HG02798 (cell line): ENCODE data around the gene ADPRHL1.
A peak's percentile ranks its signal among the peaks of the same experiment; 100 is the strongest.

Source experiments
- ATAC-seq: cut with Tn5 transposase; IDR thresholded peaks from one replicate; pipeline ENCODE4 v1.9.1; 2021; ENCODE audit warnings: mild to moderate bottlenecking; ENCODE audit not compliant: unreplicated experiment, poor library complexity

The ADPRHL1 gene

DNA sequence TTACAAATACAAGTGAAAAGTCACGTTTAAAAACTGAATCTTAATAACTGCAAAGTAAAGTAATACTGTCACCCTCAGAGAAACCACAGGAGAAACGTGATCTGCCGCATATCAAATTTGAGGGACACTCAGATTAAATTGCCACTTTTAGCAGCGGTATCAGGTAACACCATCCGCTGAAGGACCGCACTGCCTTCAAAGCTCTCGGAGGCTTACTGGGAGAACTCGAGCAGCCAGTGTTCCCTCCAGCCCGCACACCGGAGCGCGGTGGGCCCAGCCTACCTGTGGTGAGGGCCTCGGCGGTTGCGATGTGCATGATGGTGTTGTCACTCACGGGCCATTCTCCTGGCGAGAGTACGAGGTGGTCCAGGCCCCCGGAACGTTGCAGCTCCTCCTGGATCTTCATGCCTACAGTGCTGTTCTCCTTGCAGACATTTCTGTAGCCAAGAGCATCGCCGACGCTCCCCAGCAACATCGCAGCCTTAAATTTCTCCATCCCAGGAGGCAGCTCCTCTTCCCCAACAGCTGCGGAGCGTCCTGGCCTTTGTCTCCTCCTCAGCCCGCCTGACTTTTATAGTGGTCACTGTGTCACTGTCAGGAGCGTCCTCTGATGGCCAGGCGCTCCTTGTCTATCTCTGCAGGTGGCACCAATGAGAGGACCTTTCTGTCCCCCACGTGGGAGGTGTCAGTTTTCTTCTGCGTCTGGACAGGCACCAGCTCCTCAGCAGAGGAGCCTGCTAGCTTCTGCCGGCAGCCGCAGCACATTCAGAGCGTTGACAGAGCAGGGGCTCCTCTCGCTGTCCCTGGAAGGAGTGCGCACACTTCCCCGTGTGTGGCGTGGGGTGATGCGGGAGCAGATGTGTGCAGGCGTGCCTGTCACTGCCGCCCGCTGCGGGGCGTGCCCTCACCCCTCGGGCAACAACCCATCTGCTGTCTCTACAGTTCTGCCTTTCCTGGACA lies at the start of gene ADPRHL1:
Gene ADPRHL1 (minus strand): TSS at position 547 of the 960 bp plus-strand sequence. CDS start 51 bp downstream, at position 496.
- ATAC-seq: no peak

DNA sequence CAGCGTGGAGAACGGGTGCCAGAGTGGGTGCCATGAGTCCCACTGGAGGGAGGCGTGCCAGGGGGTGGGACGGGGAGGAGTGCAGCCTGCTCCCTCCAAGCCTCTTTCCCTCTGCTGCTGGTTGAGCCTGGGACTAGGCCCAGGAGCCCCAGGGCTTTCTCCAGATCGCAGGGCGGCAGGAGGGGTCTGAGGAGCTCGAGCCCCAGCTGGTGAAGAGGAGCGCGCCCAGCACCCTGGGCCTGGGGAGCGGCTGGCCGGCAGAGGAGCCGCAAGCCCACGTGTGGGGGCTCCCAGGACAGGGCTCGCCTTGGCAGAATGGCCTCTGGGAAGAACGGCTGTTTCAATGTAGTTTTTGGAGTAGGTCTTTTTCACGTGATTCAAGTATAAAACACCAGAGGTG lies 49.4 kb upstream of the ADPRHL1 start:
- no peak for ATAC-seq

DNA sequence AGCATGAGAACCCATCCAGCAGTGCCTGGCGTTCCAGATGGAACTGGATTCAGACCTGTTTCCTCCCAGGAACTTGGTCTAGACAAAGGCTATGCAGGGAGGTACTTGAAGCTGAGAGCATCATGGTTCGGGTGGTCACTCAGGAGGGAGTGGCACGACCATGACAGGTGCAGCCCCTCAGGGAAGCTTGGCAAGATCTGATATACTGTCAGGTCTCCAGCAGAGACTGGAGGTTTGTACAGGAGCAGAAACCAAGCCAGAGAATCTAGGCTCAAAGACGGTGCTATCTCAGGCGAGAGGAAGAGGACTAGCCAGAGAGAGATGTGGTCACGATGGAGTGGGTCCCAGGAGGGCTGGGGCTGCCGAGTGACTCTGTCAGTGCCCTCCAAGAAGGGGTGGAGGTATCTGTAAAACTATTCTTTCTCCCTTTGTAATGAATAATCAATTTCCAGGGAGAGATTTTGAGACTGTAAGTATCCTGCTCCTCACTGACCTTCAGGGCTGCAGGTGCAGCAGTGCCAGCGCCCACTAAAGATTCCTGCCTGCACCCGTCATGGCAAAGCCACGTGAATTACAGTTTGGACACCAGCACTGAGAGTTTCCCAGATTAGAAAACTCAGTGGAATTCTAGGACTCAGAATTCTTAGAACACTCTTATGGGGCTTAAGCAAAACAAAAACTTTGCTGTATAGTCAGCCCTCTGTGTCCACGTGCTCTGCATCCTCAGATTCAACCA lies 47.4 kb upstream of the ADPRHL1 start:
- ATAC-seq: no peak

DNA sequence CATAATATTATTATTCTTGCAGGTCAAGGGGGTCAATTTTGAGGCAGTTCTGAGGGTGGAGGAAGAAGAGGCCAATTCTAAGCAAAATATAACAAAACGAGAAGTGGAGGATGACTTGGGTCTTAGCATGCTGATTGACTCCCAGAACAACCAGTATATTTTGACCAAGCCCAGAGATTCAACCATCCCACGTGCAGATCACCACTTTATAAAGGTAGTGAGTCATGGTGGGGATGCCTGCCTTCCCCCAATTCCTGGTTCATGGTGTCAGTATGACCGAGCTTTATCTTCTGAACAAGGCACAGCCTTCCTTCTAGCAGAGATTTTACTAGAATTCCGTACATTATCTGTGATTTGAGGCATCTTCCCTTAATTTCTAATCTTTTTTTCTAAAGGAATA lies 46.6 kb upstream of the ADPRHL1 start:
- ATAC-seq: no peak

DNA sequence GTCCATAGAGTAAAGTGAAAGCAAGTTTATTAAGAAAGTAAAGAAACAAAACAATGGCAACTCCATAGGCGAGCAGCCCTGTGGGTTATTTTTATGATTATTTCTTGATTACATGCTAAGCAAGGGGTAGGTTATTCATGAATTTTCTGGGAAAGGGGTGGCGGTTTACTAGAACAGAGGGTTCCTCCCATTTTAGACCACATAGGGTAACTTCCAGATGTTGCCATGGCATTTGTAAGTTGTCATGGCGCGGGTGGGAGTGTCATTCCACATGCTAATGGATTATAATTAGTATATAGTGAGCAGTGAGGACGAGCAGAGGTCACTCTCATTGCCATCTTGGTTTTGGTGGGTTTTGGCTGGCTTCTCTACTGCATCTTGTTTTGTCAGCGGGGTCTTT lies 45.6 kb upstream of the ADPRHL1 start:
- ATAC-seq: no peak

DNA sequence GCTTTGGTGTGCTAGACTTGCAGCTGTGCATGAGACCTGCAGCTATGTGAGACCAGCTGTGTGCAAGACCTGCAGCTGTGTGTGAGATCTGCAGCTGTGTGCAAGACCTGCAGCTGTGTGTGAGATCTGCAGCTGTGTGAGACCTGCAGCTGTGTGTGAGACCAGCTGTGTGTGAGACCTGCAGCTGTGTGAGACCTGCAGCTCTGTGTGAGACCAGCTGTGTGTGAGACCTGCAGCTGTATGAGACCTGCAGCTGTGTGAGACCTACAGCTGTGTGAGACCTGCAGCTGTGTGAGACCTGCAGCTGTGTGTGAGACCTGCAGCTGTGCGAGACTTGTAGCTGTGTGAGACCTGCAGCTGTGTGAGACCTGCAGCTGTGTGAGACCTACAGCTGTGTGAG lies 43.9 kb upstream of the ADPRHL1 start:
- no peak for ATAC-seq

DNA sequence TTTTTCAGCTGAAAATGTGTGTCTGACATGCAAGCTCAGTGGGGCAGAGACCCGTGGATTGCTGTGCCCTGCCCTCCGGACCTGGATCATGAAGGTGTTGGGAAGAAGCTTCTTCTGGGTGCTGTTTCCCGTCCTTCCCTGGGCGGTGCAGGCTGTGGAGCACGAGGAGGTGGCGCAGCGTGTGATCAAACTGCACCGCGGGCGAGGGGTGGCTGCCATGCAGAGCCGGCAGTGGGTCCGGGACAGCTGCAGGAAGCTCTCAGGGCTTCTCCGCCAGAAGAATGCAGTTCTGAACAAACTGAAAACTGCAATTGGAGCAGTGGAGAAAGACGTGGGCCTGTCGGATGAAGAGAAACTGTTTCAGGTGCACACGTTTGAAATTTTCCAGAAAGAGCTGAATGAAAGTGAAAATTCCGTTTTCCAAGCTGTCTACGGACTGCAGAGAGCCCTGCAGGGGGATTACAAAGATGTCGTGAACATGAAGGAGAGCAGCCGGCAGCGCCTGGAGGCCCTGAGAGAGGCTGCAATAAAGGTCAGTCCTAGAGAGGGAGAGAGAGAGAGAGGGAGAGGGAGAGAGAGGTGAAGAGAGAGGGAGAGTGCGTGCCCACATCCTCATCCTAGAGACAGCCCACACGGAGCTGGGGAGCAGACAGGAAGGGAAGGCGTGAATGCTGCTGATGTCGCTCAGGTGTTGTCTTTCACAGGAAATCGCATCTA lies 42.4 kb upstream of the ADPRHL1 start:
- no peak for ATAC-seq

DNA sequence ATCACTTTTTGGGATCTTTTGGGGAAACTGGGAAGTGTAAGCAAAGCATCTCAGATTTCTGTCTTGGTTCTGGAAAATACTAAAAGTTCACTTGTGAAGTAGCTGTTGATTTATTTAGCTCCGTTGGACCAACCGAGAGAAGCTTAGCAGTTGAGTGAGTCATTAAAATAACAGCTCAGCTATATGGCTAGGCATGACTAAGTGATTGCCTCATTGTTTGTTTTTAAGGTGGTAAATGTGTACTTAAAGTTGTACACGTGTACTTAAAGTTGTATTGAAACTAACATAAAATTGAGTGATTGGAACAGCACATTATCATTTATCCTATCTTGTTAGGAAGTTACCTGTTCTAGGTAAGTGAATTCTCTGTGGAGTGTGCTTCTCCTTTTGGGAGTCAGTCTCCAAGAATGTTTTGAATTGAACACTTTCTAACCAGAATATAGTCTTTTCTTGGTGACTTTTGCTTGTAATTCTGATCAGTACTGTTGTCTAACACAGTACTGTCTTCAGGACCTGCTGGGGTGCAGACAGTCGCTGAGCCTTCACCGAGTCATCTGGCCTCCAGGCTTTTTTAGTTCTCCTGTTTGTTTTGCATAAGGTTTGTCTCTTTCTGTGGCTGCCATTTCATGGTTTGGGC lies 40.1 kb upstream of the ADPRHL1 start:
- no peak for ATAC-seq

DNA sequence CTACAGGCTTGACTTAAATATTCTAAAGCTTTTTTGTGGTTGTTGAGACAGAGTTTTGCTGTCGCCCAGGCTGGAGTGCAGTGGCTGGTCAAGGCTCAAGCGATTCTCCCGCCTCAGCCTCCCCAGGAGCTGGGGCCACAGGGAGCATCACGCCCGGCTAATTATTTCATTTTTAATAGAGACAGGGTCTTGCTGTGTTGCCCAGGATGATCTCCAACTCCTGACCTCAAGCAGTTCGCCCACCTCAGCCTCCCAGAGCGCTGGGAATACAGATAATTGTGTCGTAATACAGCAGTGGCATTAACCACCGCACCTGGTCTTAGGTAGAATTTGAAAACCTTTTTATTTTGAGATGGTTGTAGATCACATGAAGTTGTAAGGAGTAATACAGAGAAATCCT lies 38.7 kb upstream of the ADPRHL1 start:
- ATAC-seq: no peak

DNA sequence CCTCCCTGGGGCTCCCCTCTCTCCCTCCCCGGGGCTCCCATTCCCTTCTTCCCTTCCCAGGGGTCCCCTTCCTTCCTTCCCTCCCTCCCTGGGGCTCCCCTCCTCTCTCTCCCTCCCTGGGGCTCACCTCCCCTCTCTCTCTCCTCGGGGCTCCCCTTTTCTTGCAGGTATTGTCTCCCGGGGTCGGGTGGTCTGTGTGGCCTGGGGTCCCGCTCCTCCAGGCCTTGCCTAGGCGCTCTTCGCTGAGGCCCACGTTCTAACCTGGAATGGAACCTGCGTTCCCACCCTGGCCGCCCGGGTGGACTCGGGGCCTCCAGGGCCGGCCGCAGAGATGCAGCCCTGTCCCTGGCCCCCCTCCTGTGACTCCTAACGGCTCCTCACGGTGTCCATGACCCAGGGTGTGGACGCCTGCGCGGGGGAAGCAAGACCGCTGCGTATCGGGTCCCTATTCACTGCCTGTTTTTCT lies 38.2 kb upstream of the ADPRHL1 start:
- ATAC-seq: no peak

DNA sequence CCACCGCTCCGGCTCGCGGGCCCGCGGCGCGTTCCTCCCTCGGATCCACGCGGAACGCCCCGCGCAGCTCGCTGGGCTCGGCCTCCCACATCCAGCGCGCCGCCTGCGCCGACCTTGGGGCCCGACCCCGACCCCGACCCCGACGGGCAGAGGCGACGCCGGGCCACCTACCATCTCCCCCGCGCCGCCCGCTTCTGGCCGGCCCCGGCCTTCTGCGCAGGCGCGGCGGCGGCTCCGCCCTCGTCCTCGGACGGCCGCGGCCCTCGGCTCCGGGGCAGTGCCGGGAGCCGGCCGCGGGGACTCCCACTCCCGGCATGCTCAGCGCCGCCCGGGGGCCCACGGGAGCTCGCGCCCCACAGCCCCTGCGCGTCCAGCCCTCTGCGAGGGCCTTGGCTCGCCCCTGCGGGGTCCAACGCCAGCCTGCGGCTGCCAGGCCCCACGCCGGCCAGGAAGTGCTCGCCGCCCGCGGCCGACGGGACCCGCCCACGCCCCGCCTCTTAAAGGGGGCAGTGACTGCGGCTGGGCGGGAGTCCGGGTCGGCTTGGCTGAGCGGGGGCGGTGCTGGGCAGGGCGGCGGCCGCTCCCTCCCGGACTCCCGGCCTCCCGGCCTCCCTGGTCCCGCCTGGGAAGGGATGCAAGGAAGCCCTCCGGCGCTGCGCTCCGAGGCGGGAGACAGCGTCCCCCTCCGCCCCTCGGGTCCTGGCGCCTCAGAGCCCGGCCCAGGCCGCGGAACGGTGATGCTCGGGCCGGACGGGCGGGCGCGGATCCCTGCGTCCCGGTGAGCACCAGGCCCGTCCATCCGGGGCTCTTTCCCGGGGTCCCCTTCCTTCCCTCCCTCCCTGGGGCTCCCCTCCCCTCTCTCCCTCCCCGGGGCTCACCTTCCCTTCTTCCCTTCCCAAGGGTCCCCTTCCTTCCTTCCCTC lies 37.5 kb upstream of the ADPRHL1 start, which contains the start of gene DCUN1D2:
Gene DCUN1D2 (minus strand): TSS at position 216 of the 922 bp plus-strand sequence. CDS start 42 bp downstream, at position 174.
- ATAC-seq: peak; percentile 93

DNA sequence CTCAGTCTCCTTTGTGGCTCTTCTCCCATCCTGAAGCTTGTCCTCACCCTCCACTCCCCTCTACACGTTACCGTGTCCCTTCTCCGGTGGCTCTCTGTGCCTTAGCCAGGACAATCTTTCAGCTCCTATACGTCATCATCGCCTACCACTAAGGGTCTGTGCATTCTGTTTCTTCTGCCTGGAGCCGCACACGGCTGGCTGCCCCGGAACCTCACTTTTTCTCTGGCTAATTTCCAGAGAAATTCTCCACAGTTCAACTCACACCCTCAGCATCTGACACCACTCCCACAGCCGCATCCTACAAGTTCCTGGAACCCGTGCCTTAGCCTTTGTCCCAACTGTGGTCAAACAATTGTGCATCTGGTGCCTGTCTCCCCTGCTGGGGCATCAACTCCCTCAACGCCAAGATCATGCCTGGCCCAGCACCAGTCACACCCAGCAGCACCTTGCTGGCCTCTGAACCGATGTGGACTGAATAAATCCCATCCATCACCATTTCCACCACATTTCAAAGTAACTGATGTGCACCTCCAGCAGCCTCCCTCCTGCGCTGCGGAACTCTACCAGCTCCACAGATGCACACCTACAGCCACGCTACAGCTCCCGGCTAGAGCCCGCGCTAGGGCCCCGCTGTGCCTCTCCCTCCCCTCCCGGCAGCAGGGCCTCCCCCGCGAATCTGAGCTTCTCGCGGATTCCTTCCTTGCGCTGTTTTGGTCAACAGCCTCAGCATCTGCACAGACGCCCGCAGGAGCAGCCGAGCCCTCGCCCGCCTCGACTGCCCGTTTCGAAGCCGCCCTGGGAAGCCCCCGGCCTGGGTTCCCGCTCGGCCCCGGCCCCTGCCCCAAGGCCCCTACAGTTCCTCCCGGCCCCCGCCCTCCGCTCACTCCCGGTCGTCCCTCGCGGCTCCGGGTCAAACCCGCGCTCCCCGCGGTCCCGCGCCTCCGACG lies 36.5 kb upstream of the ADPRHL1 start:
- ATAC-seq: peak; percentile 20

DNA sequence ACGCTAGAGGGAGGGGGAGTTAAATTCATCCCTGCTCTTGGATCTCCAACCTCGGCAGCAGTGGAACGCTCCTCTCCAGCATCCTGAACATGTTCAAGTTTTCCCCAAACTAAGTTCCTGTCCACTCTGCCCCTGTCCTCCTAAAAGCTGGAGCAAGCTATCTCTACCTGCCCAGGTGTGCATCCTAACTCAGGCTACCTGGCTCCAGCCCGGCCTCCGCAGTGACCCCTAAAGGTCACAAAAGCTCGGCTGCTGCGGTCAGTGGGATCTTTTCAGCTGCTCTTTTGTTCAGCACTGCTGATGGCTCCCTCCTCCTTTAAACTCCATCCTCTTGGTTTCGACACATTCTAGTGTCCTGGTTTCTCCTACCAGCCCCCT lies 35.9 kb upstream of the ADPRHL1 start:
- ATAC-seq: no peak

DNA sequence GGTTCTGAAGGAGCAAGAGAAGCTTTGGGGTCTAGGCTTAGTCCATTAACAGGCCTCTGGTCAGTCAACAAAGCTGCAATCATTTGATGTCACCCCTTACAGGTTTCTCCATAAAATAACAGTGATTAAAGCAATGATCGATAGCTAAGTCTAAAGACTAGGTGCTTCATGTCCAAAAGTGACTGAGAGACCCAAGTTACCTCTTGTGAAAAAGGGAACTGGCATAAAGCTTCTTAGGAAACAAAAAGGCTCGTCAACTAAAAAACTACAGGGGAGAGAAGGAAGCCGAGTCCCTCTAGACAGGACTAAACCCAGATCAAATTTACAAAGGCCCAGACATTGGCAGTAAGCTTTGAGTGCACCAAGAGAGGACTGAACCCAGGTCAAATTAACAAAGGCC lies 35.0 kb upstream of the ADPRHL1 start:
- ATAC-seq: no peak

DNA sequence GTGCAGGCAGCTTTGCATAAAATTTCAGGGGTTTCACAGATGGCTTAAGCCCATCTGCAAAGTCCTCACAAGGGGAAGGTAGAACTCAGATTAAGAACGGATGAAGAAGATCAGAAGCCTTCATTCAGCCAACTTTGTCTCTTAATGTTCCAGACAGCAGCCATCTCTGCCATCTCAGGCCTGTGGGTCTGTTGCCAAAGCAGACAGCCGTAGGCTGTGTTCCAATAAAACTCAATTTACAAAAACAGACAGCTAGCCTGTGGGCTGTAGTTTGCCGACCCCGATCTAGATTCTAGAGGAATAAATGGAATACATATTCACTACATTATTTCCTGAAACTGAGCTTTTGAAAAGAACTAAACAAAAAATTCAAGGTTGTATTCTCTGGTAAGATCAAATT lies 33.4 kb upstream of the ADPRHL1 start:
- ATAC-seq: no peak

DNA sequence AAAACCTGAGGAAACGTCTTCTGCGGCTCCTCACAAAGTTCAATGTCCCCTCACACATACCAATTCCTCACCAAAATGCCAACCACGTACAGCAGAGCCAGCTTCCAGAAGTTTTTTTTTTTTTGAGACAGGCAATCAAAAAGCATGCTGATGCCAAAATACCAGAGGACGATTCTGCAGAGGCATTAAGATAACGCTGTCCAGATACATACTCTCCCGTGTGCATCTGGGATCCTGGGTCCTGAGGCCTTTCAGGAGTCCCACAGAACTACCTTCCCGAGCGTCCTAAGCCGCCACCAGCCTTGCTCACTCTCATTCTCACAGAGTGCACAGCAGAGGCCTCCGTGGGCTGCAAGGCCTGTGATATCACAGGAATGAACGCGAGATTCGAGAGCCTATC lies 32.3 kb upstream of the ADPRHL1 start:
- ATAC-seq: no peak

DNA sequence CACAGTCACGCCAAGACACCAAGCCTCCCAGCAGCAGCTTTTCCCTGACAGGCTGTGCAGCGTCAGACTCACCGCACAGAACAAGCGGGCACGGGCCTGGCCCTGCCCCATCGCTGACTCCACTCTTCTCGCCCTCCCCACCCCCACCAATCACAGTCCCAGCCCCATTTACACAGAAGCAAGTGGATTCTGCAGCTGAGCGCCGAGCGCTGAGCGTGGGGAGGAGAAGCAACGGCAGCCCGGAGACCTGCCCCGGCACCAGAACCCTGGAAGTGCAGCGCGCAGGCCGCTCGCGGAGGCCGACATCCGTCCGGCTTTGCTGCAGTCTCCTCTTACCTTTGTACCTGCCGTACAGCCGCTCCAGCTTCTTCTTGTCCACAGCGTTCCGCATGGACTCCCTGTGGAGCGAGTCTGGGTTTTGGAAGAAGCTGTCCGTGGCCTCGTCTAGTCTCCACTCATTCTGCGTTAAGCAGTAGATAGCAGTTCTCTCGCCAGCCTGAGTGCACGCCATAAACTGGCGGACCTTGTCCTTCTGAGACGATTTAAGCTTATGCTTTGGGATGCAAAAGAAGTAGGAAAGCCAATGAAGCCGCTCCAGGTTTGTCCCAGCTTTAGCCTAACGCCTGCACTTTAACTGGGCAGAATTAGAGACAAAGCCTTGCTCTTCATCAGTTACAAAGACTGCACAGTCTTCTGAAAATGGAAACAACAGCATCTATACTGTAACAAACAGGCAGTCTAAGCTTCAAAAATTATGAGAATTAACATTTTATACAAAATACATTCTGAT lies 30.4 kb upstream of the ADPRHL1 start:
- no peak for ATAC-seq
